Hippocampal formation (tissue), 2 donors: ENCODE results near the gene SLC25A11.

Experiments
- DNase-seq, 2 donors: peaks; one replicate each; lab custom pipeline; 2025; lab: John Stamatoyannopoulos, UW

The SLC25A11 gene

GRCh38 chr17:4966844-4967538 is 27.1 kb upstream of the SLC25A11 start:
- peak; percentile 98 to 100 for DNase-seq

GRCh38 chr17:4965311-4965986 is 25.6 kb upstream of the SLC25A11 start:
- no peak for DNase-seq

- DNase-seq: no peak
These were observed 20.6 kb upstream of the SLC25A11 start for GRCh38 chr17:4960279-4960922.

GRCh38 chr17:4959261-4959965 is 19.6 kb upstream of the SLC25A11 start:
- no peak for DNase-seq

- DNase-seq: no peak
These were observed 18.3 kb upstream of the SLC25A11 start for GRCh38 chr17:4958102-4958501.

GRCh38 chr17:4956493-4957061 is 16.7 kb upstream of the SLC25A11 start:
- DNase-seq: no peak

GRCh38 chr17:4955091-4955490 is 15.2 kb upstream of the SLC25A11 start:
- DNase-seq: no peak

- no peak for DNase-seq
These were observed 13.7 kb upstream of the SLC25A11 start for GRCh38 chr17:4953451-4953961.

GRCh38 chr17:4951486-4951885 is 11.6 kb upstream of the SLC25A11 start:
- DNase-seq: no peak

- no peak for DNase-seq
These were observed 10.9 kb upstream of the SLC25A11 start, which contains the start of gene ENO3 for GRCh38 chr17:4950746-4951204. TSS of gene ENO3 (plus strand) at chr17:4951119. CDS start at chr17:4951830, 711 bp downstream.

- no peak for DNase-seq
These were observed 10.4 kb upstream of the SLC25A11 start for GRCh38 chr17:4950075-4950745.

- DNase-seq: peak; percentile 26 to 65
These were observed 9.7 kb upstream of the SLC25A11 start for GRCh38 chr17:4949321-4950074.

- DNase-seq: peak; percentile 77 to 84
These were observed 9.1 kb upstream of the SLC25A11 start for GRCh38 chr17:4948931-4949320.

- DNase-seq: peak; percentile 75 to 83
These were observed 8.5 kb upstream of the SLC25A11 start, which contains the start of gene PFN1 for GRCh38 chr17:4948166-4948930. TSS of gene PFN1 (minus strand) at chr17:4948530. CDS start at chr17:4948394, 136 bp downstream.

GRCh38 chr17:4947411-4948165 is 7.7 kb upstream of the SLC25A11 start:
- DNase-seq: no peak

GRCh38 chr17:4947010-4947410 is 7.2 kb upstream of the SLC25A11 start:
- DNase-seq: no peak

GRCh38 chr17:4946312-4946976 is 6.6 kb upstream of the SLC25A11 start:
- no peak for DNase-seq

GRCh38 chr17:4945944-4946280 is 6.1 kb upstream of the SLC25A11 start:
- no peak for DNase-seq
